ENCODE results near the gene AP2S1. TPM values are rescaled to one million over a fixed set of nuclear protein-coding genes. Genes with fewer than 3 reads are reported as not detected.

Gene AP2S1
- total RNA-seq, 4 donors from 2014 or later = 69.3 to 126 (median 97.3) TPM

DNA sequence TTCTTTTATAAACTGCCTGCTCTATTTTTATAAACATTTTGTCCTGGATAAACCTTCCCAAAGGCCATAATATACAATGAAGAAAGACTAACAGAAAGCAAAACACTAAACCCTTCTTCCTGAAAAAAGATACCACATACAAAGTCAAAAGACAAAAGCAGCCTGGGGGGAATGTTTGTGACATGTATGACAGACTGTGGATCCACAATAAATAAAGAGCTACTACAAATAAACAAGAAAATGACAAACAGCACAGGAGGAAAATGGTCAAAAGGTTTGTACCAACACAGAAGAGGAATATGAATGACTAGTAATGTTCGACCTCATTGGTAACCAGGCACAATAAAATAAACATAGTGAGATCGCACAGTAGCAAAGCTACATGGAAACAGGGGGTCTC is 19.8 kb downstream of the AP2S1 start:
- TF ChIP-seq, protein P1, sequence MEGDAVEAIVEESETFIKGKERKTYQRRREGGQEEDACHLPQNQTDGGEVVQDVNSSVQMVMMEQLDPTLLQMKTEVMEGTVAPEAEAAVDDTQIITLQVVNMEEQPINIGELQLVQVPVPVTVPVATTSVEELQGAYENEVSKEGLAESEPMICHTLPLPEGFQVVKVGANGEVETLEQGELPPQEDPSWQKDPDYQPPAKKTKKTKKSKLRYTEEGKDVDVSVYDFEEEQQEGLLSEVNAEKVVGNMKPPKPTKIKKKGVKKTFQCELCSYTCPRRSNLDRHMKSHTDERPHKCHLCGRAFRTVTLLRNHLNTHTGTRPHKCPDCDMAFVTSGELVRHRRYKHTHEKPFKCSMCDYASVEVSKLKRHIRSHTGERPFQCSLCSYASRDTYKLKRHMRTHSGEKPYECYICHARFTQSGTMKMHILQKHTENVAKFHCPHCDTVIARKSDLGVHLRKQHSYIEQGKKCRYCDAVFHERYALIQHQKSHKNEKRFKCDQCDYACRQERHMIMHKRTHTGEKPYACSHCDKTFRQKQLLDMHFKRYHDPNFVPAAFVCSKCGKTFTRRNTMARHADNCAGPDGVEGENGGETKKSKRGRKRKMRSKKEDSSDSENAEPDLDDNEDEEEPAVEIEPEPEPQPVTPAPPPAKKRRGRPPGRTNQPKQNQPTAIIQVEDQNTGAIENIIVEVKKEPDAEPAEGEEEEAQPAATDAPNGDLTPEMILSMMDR (IDR thresholded peaks at IDR 0.05; ENCODE audit: low read depth) = no peak

DNA sequence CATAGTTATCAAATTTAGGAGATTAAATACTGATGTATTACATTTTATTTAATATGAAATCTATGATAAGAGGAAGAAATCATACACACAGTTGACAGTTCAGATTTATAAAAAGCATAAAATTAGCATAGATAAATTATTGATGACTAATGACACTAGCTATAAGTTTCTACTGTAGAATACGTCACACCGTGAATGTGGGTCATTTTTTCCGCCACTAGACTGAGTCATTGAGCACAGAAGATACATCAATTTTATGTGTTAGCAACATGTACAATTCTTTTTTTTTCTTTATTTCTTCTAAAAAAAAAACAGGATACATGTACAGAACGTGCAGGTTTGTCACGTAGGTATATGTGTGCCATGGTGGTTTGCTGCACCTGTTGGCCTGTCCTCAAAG is 22.2 kb downstream of the AP2S1 start:
- TF ChIP-seq, protein P1 (IDR thresholded peaks at IDR 0.05; ENCODE audit: low read depth) = no peak

DNA sequence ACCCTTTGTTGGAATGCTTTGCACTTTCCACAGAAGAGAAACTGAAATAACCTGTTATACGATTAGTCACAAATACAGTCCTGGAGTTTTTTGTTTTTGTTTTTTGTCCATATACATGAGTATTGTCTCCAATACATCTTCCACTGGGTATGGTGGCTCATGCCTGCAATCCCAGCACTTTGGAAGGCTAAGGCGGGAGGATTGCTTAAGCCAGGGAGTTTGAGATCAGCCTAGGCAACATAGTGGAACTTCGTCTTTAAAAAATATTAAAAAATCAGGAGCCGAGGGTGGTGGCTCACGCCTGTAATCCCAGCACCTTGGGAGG is 25.0 kb downstream of the AP2S1 start:
- TF ChIP-seq, protein P1 (IDR thresholded peaks at IDR 0.05; ENCODE audit: low read depth) = no peak

DNA sequence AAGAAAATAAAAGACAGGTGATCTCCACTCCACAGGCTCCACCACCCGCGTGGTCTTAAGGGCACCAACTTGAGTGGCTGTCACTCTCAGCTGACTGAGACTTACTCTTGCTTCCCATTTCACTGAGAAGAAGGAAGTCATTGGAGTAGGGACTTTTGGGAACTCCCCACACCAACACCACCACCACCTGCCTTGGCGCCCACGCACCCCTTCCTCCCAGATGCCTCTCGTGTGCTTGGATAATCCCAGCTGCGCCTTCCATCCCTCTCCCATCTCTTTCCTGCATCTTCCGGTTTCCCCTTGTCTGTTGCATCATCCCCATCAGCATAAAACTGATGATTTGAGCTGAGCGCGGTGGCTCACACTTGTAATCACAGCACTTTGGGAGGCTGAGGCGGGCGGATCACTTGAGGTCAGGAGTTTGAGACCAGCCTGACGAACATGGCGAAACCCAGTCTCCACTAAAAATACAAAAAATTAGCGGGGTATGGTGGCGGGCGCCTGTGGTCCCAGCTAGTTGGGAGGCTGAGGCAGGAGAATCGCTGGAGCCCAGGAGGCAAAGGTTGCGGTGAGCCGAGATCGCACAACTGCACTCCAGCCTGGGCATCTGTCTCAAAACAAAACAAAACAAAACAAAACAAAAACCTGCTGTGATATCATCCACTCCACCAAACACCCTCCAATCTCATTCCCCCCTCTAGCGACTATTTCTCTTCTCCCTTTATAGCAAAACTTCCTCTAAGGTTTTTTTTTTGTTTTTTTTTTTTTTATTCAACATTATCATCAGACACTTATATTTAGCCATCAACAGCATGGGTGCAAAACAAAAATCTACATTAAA is 25.5 kb downstream of the AP2S1 start:
- TF ChIP-seq, protein P1 (IDR thresholded peaks at IDR 0.05; ENCODE audit: low read depth) = no peak

DNA sequence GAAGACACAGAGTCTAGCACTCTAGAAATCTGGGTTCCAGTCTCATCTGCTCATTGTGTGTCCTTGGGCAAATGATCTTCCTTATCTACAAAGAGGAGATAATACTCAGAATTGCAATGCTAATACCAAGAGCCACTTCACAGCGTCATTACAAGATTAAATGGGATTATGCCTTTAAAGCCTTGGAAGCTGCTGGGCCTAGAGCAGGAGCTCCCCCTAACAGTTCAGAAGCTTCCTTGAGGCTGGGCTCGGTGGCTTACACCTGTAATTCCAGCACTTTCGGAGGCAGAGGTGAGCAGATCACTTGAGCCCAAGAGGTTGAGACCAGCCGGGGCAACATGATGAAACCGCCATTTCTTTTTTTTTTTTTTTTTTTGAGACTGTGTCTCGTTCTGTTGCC is 27.6 kb downstream of the AP2S1 start:
- TF ChIP-seq, protein P1 (IDR thresholded peaks at IDR 0.05; ENCODE audit: low read depth) = no peak

DNA sequence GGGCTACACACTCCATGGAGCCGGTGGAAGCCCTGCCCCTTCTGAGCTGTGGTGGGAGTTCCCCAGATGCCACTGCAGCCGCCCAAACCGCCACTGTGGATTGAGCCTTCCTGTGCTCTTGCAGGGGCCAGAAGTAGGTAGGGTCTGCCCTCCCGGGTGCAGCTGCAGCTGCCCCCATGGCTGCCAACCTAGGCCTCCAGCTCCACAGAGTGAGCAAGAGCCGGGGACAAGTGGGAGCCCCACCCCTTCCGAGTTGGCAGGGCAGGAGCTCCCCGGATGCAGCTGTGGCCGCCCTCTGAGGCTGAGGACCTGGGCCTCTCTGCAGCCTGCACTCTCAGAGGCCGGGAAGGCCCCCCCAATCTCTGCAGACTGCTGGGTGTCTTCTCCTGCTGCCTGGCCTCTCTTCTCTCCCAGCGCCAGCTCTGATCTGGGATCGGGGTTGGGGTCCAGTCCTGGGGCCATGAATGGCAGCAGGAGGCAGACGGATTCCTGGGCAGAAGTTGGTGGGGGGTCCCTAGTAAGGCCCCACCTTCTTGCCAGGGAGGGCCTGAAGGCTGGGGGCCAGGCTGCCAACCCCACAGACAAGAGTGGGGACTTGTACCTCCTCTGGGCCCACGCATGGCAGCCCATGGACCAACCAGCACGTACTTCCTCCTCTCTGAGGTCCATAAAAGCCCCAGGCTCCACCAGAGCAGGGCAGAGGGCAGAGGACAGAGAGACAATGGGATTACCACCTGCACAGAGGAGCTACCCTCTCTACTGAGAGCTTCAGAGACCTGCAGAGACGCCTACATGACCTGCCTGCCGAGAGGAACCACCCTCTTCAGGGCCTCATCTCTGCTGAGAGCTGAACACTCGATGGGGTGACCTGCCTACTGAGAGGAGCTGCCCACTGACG is 28.9 kb downstream of the AP2S1 start:
- TF ChIP-seq, protein P1 (IDR thresholded peaks at IDR 0.05; ENCODE audit: low read depth) = no peak

DNA sequence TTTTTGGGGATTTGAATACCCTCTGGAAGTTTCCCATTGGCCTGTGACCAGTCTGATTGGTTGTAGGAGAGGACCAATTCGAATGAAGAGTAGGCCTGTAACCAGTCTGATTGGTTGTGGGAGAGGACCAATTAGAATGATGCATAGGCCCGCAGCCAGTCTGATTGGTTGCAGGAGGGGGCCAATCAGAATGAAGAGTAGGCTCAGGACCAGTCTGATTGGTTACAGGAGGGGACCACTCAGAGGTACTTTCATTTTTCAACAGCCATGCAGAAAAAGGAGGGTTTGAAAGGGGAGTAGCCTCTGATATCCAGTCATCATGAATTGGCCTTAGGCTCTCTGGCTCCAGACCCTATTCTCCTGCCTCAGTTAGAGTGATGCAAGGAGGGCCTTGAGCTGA is 31.8 kb downstream of the AP2S1 start:
- TF ChIP-seq, protein P1 (IDR thresholded peaks at IDR 0.05; ENCODE audit: low read depth) = no peak

Data from subcutaneous adipose tissue (tissue), 4 donors.